HAP-1 (cell line): Measurements from ENCODE around the gene RNF166.

Experiments used
- DNase-seq, 2 experiments: peaks; one replicate each; pipeline ENCODE4 v3.0.0-alpha.2; 2016 to 2020; ENCODE audit warnings: low spot score in 2 of 2
- H3K27me3 ChIP-seq: fragments of 250-450 bp; sonication (Bioruptor Pico); 2 replicates; pipeline ENCODE4 v1.5.1; 2020; ENCODE audit warnings: low read depth, mild to moderate bottlenecking, moderate library complexity
- H3K36me3 ChIP-seq: fragments of 250-450 bp; sonication (Bioruptor Pico); replicated peaks from 2 replicates; pipeline ENCODE4 v1.5.1; 2020; ENCODE audit warnings: mild to moderate bottlenecking
- H3K4me1 ChIP-seq: fragments of 250-450 bp; sonication (Bioruptor Pico); 2 replicates; pipeline ENCODE4 v1.5.1; 2020; ENCODE audit warnings: mild to moderate bottlenecking
- H3K4me3 ChIP-seq: fragments of 250-450 bp; sonication (Bioruptor Pico); 2 replicates; pipeline ENCODE4 v1.5.1; 2020; ENCODE audit warnings: mild to moderate bottlenecking, moderate library complexity
- H3K9me3 ChIP-seq: fragments of 250-450 bp; sonication (Bioruptor Pico); 2 replicates; pipeline ENCODE4 v1.5.1; 2020; ENCODE audit warnings: mild to moderate bottlenecking, moderate library complexity
- in situ Hi-C: fragments of 300-500 bp; cut with MboI; formaldehyde crosslinking; loops from 3 replicates; pipeline ENCODE4 v1.14.3; 2020; ENCODE audit warnings: low sequenced_read_pairs, inconsistent platforms, mixed read lengths

RNF166 gene

DNA sequence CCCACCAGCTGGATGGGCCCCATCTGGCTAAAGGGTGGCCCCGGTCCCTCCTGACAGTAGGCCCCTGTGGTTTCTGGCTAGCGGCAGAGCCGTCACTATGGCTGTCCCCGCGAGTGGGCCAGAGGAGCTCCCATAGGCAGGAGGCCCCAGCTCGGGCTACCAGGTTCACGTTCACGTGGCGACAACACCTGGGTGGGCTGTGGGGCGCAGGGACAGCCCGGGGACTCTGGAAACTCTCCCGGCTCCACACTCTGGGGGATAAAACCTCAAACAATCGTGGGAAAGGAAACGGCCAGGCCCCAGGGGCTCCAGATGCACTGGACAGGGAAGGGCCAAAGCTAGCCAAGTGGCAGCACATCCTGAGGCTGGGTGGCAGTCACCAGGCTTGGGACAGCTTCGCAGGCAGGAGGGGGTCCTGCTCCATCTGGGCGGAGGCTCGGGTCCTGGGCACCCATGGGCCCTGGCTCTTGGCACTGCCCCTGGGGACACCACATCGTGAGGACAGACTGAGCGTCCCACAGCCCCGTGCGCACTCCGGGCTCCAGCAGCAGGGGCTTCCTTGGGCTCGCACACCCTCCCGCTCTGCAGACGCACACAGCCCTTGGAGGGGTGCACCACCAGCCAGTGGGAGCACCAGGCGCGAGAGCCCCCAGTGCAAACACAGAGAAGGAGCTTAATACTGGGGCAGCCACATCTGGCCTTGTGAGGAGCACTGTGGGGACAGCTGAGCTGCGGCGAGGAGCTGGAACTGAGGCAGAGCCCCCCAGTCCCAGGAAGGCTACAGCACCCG, 4.4 kb downstream of the RNF166 start:
- no peak overlapping the region for H3K4me3 ChIP-seq
- in situ Hi-C loops, result no loop called here
- H3K36me3 ChIP-seq, result peaks cover 23% of the 10 kb centered on the region
- DNase-seq, result no peak
- no peaks in the 10 kb centered on the region for H3K4me1 ChIP-seq
- no peaks in the 10 kb centered on the region for H3K9me3 ChIP-seq
- H3K27me3 ChIP-seq, result no peaks in the 10 kb centered on the region

DNA sequence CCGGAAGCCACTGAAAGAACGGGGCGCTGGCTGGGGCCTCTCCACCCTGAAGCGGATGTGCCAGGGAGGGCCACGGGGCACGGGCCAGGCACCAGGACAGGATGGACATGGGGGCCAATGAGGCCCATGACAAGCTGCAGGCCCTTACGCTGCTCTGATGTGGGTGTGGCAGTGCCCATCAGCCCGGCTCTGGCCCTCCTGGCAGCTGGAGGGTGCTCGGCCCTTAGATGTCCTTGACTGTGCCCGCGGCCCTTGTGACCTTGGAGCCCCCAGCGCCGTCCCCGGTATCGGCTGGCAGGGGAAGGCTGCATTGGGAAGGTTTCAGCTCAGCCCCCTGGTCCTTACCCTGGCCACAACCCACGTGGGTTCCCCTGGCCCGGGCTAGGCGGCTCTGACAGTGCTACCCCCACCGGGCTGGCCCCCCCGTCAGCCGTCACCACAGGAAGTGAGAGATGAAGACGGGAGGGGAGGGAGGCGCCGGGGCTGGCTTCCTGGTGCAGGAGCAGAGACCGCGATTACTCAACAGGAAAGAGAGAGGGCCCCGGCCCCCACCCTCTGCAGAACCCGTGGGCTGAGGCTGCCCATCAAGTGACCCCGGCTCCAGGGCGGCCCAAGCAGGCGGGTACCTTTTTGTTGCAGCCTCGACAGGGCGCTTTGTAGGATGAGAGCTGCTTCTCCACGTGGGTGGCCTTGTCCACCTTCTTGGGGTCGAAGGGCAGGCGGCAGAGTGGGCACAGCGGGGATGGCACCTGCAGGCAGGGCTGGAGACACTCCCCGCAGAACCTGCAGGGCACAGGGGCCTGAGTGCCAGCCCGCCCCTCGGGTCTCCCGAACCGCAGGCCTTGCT, 5.3 kb downstream of the RNF166 start:
- no peaks in the 10 kb centered on the region for H3K9me3 ChIP-seq
- no peak overlapping the region for H3K4me3 ChIP-seq
- in situ Hi-C loops, result no loop called here
- no peaks in the 10 kb centered on the region for H3K27me3 ChIP-seq
- no peaks in the 10 kb centered on the region for H3K4me1 ChIP-seq
- peaks cover 20% of the 10 kb centered on the region for H3K36me3 ChIP-seq
- DNase-seq, result no peak

DNA sequence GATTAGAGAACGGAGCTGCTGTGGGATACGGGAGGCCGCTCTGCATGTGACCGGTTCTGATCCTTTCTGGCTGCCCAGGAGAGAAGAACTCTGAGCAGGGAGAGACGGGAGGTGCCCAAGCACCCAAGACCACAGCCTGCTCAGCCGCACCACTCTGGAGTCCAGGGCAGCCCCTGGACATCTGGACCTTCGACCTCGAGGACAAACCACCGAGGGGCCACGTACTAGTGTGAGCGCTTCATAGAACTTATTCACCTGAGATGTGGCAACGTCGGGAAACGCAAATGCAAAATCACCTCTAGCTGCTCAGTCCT, 5.9 kb downstream of the RNF166 start:
- no peak for DNase-seq
- H3K4me3 ChIP-seq, result no peak overlapping the region
- H3K9me3 ChIP-seq, result no peaks in the 10 kb centered on the region
- no peaks in the 10 kb centered on the region for H3K4me1 ChIP-seq
- in situ Hi-C loops, result no loop called here
- no peaks in the 10 kb centered on the region for H3K27me3 ChIP-seq
- peaks cover 20% of the 10 kb centered on the region for H3K36me3 ChIP-seq

DNA sequence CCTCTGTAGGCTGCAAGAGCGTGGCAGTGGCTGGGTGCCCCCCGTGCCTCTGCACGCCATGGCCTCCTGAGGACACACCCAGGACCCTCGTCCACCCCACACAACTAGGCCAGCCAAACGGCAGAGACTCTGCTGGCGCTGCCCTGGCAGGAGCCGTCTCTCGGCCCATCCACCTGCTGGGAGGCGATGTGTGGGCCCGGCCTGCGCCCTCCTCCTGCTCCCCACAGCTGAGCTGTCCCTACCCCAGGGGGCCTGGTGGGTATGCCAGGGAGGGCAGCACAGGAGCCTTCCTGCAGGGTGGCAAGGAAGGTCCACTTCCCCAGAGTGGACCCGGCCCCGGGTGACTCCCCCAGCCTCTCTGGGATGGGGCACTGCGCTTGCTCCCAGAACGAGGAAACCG, 7.0 kb downstream of the RNF166 start:
- H3K4me1 ChIP-seq, result no peaks in the 10 kb centered on the region
- no peaks in the 10 kb centered on the region for H3K27me3 ChIP-seq
- in situ Hi-C loops, result no loop called here
- no peak overlapping the region for H3K4me3 ChIP-seq
- peaks cover 20% of the 10 kb centered on the region for H3K36me3 ChIP-seq
- no peaks in the 10 kb centered on the region for H3K9me3 ChIP-seq
- DNase-seq, result no peak

DNA sequence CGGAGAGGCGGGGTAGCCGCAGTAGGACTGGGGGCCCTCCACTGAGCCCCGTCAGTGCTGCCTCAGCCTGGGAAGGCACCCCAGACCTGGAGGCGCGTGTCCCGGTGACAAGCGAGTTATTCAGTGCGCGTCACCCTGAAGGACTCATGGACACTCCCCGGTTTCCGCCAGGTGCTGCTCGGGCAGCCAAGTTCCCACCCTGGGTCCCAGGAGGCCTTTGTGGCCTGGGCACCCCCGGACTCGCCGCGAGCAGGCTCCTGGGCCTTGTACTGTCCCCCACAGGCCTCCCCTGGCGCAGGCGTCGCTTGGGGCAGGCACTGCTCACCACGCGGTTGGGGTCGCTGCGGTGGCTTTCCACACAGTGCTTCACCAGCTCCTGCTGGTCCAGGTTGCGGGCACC, 7.6 kb downstream of the RNF166 start:
- in situ Hi-C loops, result no loop called here
- no peaks in the 10 kb centered on the region for H3K27me3 ChIP-seq
- no peak for DNase-seq
- H3K4me3 ChIP-seq, result no peak overlapping the region
- H3K9me3 ChIP-seq, result no peaks in the 10 kb centered on the region
- H3K36me3 ChIP-seq, result peaks cover 20% of the 10 kb centered on the region
- no peaks in the 10 kb centered on the region for H3K4me1 ChIP-seq

DNA sequence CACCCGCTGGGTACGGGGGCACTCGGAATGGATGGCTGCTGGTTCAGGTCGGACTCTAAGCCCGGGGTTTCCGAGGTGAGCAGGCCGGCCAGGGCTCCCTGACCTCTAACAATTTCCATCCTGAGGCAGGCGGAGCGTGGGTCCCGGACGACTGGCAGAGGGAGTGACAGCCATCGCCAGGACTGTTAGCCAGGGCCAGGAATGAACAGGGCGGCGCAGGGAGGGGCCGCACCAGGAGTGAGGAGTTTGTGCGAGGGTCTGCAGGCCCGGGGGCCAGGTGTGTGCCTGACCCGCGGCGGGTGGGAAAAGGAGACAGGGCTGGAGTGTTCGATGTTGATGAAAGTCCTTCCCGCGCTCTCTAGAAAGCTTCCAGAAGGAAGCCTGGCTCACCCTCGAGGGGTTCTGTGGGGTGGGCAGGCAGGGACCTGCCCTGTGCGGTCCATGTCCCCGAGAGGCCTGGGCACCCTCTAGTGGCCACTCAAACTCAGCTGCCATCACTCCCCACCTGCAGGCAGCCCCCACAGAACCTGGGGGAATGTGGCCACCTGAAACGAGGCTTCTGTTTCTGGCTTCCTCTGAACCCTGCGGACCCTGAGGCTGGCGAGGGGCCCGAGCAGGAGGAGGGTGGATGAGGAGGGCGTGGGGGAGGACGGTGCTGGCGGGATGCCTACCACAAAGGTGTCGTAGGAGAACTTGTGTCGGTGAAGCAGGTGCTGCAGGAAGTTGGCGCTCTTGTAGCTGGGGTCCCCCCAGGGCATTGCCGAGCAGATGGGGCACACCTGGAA, 8.2 kb downstream of the RNF166 start:
- Histone ChIP-seq H3K4me1 (no peaks in the 10 kb centered on the region), H3K27me3 (no peaks in the 10 kb centered on the region), H3K9me3 (no peaks in the 10 kb centered on the region), H3K4me3 (no peak overlapping the region), H3K36me3 (peaks cover 20% of the 10 kb centered on the region)
- in situ Hi-C loops, result no loop called here
- DNase-seq, result no peak

DNA sequence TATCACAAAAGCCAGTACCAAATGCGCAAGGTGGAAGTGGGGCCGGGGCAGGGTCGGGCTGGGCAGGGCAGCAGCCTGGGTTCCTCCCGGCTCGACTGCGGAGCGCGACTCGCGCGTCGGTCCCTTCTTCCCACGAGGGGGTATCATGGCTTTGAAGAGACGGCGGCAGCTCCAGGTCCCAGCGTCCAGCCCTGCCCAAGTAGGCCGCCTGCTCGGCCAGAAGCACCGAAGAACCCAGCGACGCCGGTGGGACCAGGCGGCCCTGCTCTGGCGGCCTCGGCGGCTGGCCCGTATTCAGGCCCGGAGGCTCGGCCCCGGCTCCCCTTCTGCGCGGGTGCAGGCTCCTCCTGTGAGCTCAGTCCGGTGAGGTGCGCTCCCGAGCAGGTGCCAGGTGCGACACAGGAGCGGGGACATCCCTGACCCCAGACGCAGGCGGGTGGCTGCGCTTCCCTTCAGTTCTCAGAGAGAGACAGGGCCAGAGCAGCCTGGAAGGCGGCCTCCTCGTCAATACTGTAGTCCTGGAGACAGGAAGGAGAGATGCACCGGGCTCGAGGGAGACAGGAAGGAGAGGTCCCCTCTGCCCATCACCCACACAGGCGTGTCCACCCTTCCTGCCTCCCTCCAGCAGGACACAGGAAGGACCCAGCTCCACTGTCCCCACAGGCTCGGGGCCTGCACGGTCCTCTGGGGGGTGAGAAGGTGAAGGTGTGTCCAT, 8.9 kb downstream of the RNF166 start:
- H3K4me1 ChIP-seq, result no peaks in the 10 kb centered on the region
- no peak for DNase-seq
- in situ Hi-C loops, result no loop called here
- H3K36me3 ChIP-seq, result peaks cover 20% of the 10 kb centered on the region
- no peaks in the 10 kb centered on the region for H3K9me3 ChIP-seq
- no peak overlapping the region for H3K4me3 ChIP-seq
- H3K27me3 ChIP-seq, result no peaks in the 10 kb centered on the region; the same call in 1 of the 2 replicates

DNA sequence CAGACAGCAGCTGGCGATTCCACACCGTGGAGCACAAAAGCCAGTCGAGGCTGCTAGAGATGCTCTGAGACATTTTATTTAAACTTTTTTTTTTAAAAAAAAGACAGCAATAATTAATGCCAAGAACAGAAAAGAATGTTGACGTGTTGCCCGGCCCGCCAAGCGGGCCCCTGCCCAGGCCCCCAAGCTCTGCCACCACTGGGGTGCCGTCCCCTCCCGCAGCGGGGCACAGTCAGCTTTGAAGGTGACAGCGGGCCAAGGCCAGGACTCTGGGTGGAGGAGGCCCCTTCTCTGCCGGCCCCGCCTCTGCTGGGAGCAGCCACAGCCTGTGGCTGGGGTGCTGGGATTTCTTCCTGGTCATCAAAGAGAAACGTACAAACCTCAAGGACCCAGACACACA, 9.8 kb downstream of the RNF166 start:
- no peak for DNase-seq
- in situ Hi-C loops, result no loop called here
- Histone ChIP-seq H3K9me3 (no peaks in the 10 kb centered on the region), H3K27me3 (no peaks in the 10 kb centered on the region; the same call in 1 of the 2 replicates), H3K4me3 (no peak overlapping the region), H3K4me1 (no peaks in the 10 kb centered on the region), H3K36me3 (peaks cover 20% of the 10 kb centered on the region)

DNA sequence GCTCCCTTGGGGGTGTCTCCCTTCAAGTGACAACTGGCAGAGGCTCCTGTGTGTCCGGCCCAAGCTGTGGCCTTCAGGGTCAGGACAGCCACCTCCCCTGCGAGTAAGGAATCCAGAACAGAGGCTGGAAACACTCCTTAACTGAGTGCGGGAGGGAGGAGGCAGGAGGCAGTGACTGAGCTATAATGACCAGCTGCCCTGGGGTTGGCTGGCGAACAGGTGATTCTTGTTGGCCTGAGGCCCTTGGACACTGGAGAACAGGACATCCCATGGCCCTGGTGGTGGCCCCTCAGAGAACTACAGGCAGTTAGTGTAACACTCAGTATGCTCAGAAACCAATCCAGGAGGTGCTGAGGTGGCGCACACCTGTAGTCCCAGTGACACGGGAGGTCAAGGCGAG, 10.5 kb downstream of the RNF166 start:
- no peak for DNase-seq
- H3K9me3 ChIP-seq, result no peaks in the 10 kb centered on the region
- H3K4me3 ChIP-seq, result no peak overlapping the region
- in situ Hi-C loops, result no loop called here
- H3K4me1 ChIP-seq, result no peaks in the 10 kb centered on the region
- peaks cover 20% of the 10 kb centered on the region for H3K36me3 ChIP-seq
- no peaks in the 10 kb centered on the region; the same call in 1 of the 2 replicates for H3K27me3 ChIP-seq

DNA sequence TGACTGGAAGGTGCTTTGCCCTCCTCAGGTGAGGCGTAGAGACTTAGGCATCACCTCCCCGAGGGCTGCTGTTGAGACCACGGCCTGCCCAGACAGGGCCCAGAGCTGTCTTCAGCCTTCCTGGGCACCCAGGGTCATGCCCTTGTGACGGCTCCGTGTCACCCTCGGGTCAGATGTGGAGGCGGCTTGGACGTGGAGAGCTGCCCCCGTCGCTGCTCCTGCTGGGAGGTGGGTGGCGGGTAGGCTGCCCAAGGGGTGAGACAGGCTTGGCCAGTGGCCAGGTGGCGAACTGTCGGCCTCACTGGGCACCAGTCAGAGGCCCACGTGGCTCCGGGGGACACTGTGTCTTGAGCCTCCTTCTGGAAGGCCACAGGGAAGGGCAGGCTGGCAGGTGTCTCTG, 11.0 kb downstream of the RNF166 start:
- DNase-seq, result no peak
- peaks cover 15% of the 10 kb centered on the region for H3K36me3 ChIP-seq
- in situ Hi-C loops, result no loop called here
- H3K4me1 ChIP-seq, result no peaks in the 10 kb centered on the region
- no peaks in the 10 kb centered on the region for H3K9me3 ChIP-seq
- no peaks in the 10 kb centered on the region; the same call in 1 of the 2 replicates for H3K27me3 ChIP-seq
- no peak overlapping the region for H3K4me3 ChIP-seq

DNA sequence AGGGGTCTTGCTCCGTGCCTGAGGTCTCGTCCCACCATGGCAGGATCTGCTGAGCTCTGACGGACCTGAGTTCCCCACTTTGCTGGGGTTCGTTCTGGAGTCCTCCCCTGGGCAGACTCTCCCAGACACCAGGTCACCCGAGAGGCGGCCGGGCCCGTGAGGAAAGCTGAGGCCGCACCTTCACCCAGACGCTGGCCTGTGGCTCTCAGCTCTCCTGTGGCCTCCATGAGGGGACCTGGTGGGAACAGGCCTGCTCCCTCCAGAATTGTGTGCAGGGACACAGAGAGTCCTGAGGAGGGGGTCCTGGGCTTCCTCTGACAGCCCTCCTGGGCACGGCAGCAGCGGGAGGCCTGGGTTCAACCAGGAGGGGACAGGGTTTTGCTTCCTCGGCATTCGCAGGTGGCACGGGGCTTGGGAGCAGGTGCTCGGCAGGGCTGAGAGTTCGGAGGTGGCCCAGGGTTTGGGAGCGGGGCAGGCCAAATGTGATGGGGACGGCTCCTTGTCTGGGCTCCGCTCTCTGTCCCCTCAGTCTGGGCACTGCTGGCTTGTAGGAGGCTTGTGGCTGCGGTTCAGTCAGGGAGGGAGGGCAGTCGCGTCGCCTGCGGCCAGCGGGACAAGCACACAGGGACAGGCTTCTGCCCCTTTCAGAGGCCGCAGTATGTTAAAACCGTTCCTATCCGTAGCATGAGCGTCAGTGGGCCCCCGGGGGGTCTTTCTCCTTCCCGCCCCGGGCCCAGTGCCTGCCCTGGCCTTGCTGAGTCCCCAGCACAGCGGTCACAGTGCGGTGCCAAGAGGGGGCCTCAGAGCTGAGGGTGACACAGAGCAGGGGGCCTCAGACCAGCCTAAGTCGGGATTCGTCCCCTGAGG, 11.8 kb downstream of the RNF166 start:
- H3K9me3 ChIP-seq, result no peaks in the 10 kb centered on the region
- no peak for DNase-seq
- in situ Hi-C loops, result no loop called here
- peaks cover 13% of the 10 kb centered on the region for H3K36me3 ChIP-seq
- no peaks in the 10 kb centered on the region; the same call in 1 of the 2 replicates for H3K27me3 ChIP-seq
- no peaks in the 10 kb centered on the region for H3K4me1 ChIP-seq
- H3K4me3 ChIP-seq, result no peak overlapping the region

DNA sequence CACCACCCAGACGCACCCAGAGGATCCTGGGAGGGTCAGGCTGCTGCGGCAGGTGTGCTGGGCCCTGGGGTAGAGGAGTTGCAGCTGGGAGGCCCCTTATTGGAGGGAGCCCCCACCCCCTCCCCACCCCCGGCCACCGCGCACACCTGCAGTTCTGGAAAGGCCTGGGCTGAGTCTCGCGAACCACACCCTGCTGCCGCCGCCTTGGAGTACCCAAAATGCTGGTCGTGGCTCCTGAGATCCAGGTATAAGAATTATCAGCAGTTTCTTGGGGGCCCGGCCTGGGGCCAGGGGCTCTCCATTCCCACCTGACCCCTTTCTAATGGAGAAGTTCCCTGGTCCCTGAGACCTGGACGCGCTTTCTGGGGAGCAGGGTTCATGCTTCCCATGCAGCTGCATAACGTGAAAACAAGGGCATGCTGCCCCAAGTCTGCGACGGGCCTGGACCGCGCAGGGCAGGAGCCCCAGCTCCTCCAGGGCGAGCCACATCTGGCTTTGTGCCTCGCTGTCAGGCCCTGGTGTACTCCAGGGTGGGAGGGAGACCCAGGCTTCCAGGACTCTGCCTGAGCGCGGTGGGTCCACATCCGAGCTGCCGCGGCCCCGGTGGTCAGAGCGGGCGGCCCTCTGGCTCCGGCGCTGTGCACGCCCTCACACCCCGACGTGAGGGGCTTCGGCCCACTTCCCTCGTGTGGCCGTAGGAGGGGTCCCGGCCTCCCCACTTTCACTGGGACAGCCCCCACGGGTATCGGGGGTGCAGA, 12.6 kb downstream of the RNF166 start:
- H3K27me3 ChIP-seq, result no peaks in the 10 kb centered on the region; the same call in 1 of the 2 replicates
- H3K36me3 ChIP-seq, result peaks cover 9% of the 10 kb centered on the region
- no peak for DNase-seq
- H3K9me3 ChIP-seq, result no peaks in the 10 kb centered on the region
- H3K4me1 ChIP-seq, result no peaks in the 10 kb centered on the region
- in situ Hi-C loops, result no loop called here
- no peak overlapping the region for H3K4me3 ChIP-seq
